Activated CD4-positive, CD25-positive, alpha-beta regulatory T cell treated with anti-CD3 and anti-CD28 coated beads, Interleukin-2, amount 50 U/mL, for 16 hours (primary cell): Measurements from ENCODE around the gene VWA8.

Experiments used
- DNase-seq: peaks from one replicate; pipeline ENCODE4 v3.0.0-alpha.2; 2020; ENCODE audit warnings: low read depth, low spot score

VWA8 gene

DNA sequence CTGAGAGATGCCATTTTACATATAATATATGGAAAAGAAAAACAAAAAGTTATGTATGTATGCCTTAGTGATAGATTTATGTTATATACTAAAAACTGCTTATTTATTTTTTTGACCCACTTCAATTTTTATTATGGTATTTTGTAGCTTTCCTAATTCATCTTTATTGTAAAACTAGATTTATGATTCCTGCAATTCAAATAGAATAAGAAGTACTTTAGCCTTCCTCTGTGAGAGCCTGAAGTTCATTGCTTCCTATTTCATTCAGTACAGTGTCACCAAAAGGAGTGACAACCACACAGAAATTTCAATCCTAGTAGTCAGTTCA lies 345.4 kb downstream of the VWA8 start:
- no peak for DNase-seq

DNA sequence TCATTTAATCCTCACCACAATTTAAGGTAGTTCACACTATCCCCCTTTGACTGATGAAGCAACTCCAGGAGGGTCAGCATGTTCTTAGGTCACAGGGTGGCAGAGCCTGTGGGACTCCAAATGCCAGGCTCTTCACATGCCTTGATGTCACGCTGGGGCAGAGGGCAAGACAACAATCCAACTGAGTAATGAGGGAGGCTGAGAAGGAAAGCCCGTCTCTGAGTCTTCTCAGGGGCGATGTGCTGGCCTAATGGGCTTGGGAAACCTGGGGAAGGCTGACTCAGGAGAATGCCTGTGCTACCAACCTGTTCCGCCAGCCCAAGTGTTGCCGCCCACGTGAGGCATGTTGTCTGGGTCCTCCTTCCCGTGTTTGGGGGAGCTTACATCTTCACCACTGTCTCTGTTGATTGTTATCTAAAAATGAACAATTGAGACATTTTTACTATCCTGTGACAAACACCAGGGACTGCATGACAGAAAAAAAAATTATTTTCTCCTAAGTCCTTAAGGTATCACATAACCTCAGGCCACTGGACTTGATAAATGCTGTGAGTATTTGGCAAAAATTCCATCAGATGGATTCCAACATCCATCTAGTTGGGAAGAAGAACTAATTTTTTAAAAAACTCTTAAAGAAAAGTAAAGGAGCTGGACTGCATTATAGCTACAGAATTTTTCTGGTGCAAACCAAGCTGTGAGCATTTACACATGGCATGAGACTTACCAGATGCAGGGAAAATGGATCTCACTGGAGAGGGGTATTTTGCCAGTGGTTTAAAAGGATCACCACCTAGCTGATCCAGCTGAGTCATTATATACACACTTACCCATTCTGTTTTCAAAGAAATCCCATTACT lies 346.0 kb downstream of the VWA8 start:
- DNase-seq, result no peak

DNA sequence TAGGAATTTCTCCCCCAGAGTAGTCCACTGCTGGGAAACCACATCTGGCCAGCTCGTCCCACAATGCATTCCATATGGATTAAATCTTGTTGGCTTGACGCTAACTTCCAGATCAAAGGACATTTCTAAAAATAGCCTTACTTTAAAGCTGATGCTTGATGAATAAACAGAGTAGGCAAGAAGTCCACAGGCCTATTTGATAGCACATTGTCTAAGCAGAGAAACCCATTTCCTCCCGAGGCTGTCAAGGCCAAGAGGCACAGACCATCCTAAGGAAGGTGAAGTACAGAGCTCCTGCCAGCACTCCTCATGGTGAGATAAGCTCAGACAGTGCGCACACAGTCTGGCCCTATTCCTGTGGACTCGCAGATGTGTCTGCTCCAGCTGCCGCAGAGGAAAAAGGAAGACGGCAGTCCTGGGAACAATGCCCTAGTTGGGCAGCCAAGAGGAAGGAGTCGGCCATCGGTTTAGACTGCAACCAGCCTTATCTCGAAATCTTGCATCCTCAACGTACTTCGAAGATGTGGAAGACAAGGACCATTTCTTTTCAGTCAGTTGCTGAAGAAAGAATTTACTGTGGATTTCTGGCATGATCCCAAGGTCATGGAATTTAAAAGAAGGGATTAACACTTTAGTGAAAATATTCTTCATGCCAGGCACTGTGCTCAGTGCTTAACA lies 346.8 kb downstream of the VWA8 start:
- DNase-seq, result no peak

DNA sequence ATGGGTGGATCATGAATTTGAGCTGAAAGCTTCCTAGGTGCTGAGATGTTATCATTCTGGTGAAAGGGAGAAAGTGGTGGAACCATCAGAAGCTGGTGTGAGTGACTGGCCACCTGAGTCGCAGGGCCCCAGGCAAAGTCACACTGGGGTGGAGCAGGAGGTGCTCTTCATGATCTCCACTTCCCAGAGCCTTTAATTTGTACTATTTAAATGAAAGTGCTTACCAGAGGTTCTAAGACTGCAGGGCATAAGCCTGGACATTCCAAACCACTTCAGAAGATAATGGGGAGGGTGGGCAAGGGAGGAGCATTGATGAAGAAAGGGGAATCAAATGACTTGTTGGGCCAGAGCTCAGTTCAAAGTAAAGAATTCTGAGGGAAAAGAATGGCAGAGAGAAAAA lies 347.4 kb downstream of the VWA8 start:
- no peak for DNase-seq

DNA sequence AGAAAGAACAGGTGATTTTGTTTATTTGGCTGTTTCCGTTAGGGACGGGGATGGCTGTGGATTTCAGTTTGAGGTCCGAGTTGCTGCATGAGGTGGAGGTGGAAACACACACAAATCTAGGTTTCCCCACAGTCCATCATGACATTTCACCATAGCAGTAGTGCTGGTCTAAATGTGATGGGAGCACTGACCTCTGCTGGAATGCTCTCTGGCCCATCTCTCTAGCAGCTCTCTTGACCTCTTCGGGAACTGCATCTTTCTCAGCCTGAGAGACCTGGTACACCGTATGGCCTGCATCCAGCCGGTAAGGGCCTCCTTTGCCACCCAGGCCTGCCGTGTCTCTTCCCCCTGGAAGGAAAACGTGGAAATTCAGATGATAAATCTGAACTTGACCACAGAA lies 349.5 kb downstream of the VWA8 start:
- DNase-seq, result no peak

DNA sequence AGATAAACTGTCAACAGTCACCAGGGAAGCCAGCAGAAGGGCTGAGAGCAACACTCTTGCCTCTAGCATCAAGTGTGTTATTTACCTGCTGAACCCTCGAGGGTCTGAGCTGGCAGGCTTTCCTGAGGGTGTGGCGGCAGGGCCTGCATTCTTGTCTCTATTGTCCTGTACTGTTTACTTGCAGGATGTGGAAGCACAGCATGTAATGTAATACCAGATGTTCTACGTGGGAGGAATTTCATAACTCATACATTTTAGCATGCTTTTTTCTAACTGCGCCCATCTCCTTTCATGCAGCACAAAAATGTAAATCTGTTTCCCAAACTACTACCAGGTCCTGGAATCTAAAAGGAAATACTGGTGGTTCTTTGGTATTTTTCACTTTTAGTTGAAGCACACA lies 350.5 kb downstream of the VWA8 start:
- DNase-seq, result no peak

DNA sequence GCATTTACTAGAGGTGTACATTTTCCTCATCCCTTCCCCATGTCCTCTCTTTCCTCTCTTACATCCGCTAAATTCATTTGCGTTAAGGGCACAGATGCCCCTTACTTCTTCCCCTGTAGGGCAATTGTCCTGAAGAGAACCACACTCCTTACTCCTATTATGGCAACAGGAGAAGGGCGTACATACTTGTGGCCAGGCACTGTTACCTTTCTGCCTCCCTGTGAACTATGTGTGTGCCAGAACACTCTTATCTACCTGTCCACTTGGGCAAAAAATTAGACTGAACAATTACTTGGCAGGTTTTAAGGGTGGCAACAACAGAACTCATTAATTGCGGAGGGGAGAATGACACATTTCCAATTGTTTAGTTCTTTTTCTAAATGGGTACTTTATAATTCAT lies 351.1 kb downstream of the VWA8 start:
- no peak for DNase-seq

DNA sequence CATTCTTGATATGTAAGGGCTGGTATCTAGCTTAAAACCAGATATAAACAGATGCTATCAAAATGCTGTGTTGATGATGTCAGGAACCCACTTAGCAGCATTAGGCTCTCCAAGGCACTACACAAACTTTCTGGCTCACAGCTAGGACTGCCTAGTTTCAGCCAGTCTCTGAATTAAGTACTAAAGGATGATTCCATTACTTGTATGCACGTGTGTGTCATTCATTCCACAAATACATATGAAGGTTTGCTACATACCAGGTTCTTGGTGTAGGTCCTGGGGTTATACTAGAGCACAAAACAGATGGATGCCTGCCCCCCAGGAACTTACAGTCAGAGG lies 352.1 kb downstream of the VWA8 start:
- no peak for DNase-seq

DNA sequence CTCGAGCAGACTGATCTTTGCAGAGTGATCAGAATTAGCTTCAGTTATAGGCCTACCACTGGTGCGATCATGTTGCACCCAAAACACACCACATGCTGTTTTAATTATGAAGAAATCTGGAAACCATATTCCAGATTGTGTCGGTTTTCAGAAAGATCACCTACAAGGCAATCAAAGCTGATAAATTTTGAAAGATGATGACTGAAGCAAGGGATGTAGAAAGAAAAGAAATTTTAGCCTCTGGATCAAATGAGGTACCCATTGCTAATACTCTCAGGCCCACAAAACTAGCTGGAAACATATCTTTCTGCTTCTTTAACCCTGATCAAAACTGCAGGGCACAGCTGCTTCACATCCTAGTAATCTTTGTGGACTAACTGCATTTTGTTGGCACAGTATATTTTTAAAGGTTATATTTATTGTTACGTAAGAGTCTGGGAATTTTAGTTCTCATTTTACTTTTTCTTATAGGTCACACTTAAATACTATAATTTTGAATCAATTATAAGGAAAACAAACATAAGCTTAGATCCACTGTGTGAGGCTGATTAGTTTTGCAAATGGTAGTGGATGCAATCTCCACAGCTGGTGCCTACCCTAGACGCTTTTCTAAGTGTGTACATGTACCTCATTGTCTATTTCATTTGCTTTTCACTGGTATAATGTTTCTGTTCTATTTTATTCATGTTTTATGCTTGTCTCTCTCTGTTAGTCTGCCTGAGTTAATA lies 352.6 kb downstream of the VWA8 start:
- no peak for DNase-seq

DNA sequence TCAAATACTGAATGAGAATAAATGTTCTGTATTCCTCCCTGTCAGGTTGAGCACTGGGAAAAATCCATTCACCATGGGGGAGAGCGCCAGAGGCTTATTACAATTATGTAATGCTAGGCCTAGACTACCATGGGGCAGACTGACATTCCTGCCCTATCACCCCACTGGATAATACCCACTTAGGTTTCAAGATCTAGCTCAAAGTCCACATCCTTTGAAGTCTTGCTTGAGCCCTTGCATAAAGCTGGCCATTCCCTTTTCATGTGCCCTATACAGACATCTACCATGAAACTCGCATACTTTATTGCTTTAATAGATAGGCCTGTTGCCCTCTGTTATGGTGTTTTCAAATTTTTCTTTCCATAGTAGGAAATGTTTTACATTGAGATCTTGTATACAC lies 354.3 kb downstream of the VWA8 start:
- no peak for DNase-seq

DNA sequence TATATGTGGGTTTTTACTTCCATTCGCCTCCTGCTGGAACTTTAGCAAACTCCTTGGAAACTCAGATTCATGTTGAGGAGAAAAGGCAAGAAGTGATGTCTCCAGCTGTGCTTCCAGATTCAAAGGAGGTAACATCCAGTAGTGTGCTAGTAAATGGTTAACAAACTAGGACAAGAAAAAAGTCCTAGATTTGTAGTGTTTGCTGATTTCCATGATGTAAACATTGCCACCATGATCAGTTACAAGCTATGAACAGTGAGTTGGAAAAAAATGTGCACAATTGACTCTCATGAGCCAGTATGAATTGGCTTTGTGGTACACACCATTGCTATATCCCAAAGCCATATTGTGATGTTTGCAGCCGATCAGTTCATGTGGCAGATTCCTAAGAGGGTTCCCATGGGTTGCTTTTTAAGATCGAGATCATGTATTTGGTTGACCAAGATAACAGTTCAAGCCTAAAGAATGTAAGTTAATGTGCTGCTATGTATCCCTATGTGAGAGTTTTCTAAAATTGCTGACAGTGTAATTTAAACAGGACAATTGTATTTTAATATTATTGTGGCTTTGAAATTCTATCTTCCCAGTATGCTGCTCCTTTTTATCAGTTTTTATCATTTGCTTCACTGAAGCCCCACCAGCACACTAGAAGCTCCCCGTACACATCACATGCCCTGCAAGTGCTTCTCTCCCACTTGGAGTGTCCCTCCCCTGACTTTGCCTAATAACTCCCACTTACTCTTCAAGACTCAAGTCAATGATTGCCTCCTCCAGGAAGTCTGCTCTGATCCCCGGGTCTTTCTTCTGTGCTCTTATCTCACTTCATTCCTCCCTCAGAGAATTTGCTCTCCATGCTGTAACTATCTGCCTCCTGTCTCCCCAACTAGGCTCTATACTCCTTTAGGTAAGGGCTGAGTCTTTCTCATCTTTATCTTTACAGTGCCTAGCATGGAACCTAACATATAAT lies 355.3 kb downstream of the VWA8 start:
- no peak for DNase-seq

DNA sequence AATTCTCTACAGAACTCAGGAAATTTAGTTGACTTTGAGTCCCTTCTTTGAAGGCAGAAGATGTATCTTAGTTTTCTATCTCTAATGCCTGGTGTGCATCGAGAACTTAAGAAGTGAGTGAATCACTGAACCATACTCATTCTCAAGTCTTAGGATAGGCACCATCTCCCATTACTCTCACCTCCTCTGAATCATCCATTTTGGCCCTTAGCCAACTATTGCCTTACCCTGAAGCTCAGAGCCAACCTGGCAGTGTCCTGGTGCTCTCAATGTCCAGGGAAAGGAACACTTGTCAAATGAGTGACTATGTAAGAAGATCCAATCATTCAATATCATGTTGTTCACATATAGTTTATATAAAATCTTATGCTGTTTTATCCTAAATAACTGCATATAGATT lies 357.0 kb downstream of the VWA8 start:
- DNase-seq, result no peak

DNA sequence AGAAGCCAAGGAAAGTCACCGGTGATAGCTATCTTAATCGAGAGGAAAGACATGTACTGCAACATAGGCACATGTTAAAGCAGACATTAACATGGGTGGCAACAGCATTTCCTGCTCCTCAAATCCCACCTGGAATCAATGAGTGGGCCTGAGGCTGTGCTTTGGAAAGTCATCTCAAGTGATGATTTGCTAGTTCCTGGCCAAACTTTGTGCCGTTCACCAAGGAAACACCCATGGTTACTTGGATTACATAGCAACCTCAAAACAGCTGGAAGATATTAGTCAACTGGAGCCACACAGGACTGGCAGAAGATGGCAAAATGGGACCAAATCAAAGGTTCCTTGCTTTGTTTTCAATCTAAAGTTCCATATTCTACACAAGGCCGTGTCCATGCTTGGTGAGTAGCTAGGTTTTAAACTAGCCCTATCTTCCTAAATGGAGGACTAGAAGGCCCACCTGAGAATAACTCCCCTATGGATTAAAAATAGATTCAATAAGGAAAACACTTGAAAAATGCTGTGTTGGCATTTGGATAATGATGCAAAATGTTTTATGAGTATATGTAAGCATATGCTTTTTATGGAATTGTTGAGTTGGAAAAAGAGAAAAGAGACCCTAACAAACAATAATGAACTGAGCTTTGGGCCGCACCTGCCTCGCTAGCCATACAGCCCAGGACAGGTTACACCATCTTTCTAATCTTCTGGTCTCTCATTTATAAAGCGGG lies 359.0 kb downstream of the VWA8 start:
- DNase-seq, result no peak

DNA sequence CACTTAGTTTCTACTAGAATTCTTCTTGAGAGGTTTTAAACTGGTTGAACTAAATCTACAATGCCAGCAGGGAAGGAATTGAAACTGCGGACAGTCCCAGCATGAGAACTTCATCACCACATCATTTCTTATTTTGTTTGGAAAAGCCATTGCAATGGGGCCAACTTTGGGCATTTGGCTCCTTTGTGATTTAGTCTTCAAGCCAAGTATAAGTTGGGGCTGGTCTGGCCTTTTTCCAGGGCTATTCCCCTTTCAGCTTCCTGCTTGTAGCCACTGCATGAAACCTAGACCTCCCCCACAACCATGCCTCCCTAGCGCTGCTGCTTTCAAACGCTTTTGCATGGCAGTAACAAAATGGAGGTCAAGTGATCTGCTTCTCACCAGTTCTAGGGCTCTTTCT lies 361.3 kb downstream of the VWA8 start:
- DNase-seq, result no peak

DNA sequence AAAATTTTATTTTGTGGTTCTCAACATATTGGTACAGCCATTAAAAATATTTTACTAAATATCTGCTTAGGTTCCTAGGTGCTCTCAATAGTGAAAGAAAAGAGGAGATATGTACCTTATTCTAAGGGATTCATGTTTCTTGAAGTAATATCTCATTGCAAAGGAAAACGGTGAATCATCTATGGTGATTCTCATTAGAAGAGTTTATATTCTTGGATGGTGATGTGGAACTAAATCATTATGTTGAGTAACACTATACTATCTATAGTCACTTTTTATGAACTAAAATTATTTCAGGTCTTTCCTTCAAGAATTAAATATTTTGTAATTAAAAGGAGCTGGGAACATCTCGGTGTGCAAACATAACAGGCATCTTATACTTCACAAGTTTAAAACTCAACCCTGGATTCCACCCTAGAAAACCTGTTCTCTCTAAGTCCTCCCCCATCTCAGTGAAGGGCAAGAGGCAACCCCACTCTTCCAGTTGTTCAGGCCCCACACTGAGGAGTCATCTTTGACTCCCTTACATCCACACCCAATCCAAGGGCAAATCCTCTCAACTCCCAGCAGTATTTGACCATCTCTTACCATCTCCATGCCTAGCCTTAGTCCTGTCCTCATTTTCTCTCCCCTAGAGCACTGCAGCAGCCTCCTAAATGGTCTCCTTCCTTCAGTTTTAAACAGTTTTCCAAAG lies 363.4 kb downstream of the VWA8 start:
- no peak for DNase-seq

DNA sequence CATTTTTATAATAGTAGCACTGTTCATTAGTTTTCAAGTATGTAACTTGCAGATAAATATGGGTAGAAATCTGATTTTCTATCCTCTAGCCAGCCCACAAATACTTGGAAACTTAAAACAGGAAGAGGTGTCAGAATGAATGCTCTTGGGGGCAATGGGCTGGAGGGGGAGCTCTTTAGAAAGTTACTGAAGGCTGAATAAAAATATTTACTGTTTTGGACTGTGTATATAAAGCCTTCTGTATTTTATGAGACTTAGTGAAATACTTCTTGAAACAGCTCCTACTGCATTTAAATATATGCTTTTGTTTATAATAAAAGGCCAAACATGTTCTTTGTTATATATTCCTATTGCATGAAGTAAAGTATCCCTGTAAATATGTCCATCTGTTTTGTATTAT lies 364.7 kb downstream of the VWA8 start:
- no peak for DNase-seq

DNA sequence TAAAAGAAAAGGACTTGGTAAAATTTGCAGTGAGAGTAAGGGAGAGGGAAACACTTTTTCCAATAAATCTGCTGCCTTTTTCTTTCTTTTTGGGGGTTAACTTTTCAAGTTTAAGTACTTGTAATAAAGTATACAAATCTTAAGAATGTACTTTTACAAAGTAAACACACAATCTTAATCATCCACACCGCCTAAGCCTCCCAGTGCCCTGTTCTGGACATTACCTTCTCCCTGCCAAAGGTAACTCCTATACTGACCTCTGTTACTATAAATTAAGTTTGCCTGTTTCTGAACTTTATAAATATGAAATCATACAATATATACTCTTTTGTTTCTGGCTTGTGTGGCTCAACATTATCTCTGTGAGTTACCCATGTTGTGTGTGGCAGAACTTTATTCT lies 365.6 kb downstream of the VWA8 start:
- no peak for DNase-seq

DNA sequence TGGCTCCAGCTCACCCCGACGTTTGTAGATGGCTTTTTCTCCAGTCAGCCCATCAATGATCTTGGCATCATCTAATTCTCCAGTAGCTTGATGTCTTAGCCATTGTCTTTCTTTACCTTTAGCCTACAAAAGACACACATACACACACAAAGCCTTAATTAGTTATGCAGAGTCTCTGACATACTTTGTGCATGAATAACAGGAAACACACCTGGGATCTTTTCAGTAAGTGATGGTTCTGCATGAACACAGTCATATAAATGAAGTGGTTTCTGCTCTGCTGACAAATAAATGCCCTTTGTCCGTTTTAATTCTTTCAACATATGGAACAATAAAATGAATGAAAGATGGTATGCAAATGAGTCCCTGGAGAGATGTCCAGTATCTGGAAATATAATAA lies 370.3 kb downstream of the VWA8 start:
- no peak for DNase-seq

DNA sequence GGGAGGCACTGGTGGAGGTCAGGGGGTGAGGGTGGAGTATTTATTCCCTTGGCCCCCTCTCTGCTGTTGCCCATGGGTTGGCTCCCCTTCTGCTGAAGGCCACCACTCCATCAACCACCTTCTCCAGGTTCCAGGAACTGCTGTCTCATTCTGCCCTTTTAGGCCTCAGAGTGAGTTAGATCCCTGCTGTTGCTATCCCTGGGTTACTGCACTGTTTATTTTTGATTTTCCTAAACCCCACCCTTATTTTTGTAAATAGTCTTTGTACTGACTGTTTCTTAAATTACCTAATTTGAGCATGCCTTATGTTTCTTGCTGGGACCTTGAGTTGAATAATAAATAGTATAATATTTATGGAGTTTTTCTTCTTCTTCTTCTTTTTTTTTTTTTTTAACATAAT lies 370.8 kb downstream of the VWA8 start:
- DNase-seq, result no peak

DNA sequence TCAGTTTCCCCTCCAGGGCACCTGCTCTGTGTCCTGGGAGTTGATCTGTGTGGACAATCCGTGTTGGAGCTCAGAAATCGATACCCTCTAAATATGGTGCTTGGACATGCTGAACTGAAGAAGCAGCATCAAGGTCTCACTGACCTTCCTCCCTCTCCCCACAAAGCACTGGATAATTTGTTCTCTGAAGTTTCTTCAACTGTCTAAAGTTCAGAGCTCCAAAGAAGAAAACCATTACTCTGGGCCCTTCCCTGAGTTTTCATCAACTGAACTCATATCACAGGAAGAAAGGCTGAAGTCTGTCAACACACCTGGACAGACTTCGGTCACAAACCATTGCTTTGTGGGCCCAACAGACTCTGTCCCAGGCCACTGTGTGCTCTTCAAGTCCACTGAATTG lies 371.5 kb downstream of the VWA8 start:
- DNase-seq, result no peak

DNA sequence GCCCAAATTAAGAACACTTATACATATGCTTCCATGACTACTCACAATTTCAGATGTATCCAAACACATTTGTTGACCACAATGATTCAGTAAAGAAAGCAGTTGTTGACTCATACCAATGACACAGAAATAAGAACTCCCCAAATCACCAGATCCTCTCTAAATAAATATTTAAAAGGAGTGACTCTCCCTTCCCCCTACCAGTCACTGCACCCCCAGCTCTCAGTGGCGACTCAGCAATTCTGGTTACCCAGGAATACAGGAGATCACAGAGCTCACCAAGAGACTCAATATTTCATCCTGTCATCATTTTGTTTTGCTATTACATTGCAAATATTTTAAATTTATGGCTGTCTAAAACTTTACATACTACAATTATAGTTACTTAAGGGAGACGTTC lies 372.0 kb downstream of the VWA8 start:
- DNase-seq, result no peak
